K562 (cell line): ENCODE data around the gene HSPB6.

Experiments
- CTCF ChIP-seq, 3 experiments: IDR thresholded peaks in 2 of 3; conservative IDR thresholded peaks in 1 of 3; 2 replicates each; pipeline ENCODE4 v1.5.1; 2011 to 2012; ENCODE audit warnings: low read length in 3 of 3, mild to moderate bottlenecking in 3 of 3, control low read depth in 2 of 3, improper control_type of control experiment in 1 of 3, inconsistent platforms in 1 of 3, low read depth in 1 of 3, mixed read lengths in 1 of 3, moderate library complexity in 1 of 3; ENCODE audit not compliant: insufficient read depth in 2 of 3
- EZH2 ChIP-seq: IDR thresholded peaks from 2 replicates; pipeline ENCODE4 v1.6.1; 2012; ENCODE audit warnings: low read depth, mild to moderate bottlenecking, inconsistent platforms, low read length, borderline replicate concordance
- GATAD2B ChIP-seq: fragments of 450-650 bp; IDR thresholded peaks from 2 replicates; pipeline ENCODE4 v1.6.1; 2017; ENCODE audit warnings: mild to moderate bottlenecking, borderline replicate concordance
- HNRNPH1 ChIP-seq: fragments of 200-400 bp; formaldehyde crosslinking; optimal IDR thresholded peaks from 2 replicates; pipeline ENCODE3; 2017; ENCODE audit warnings: low read depth, mild to moderate bottlenecking, low read length, moderate library complexity
- MAZ ChIP-seq, 2 experiments: fragments of 450-650 bp in 1 of 2; sonication (generic) in 1 of 2; formaldehyde crosslinking; IDR thresholded peaks in 1 of 2; conservative IDR thresholded peaks in 1 of 2; 2 replicates each; pipeline versions ENCODE4 v1.4.0 to v1.5.0; 2020; ENCODE audit warnings: mild to moderate bottlenecking in 1 of 2, missing genetic modification reagents in 1 of 2
- PBX2 ChIP-seq, 2 experiments: IDR thresholded peaks in 1 of 2; conservative IDR thresholded peaks in 1 of 2; 2 replicates each; pipeline ENCODE4 v1.6.1; 2016; ENCODE audit warnings: low read depth in 2 of 2, mild to moderate bottlenecking in 1 of 2, missing compliant biosample characterization in 1 of 2, missing genetic modification characterization in 1 of 2, moderate library complexity in 1 of 2
- ZNF507 ChIP-seq: conservative IDR thresholded peaks from 2 replicates; pipeline ENCODE4 v1.6.1; 2017; ENCODE audit warnings: missing genetic modification characterization, missing compliant biosample characterization
- TF ChIP-seq, protein P1 (sequence below), 2 experiments: fragments of 450-650 bp in 1 of 2; sonication (generic) in 1 of 2; formaldehyde crosslinking; conservative IDR thresholded peaks; 2 replicates each; pipeline versions ENCODE4 v1.4.0 to v1.8.1; 2020 to 2022; ENCODE audit warnings: mild to moderate bottlenecking in 1 of 2, missing genetic modification reagents in 1 of 2

GRCh38 chr19:35721374-35721773 lies 35.5 kb downstream of the HSPB6 start:
- TF ChIP-seq GATAD2B (no peak), MAZ (CRISPR knock-in tag; conservative IDR thresholded peaks at IDR 0.05 in 1 of 2, IDR thresholded peaks at IDR 0.05 in 1 of 2) (no peak), CTCF (IDR thresholded peaks at IDR 0.05 in 2 of 3, conservative IDR thresholded peaks at IDR 0.05 in 1 of 3; ENCODE audit: insufficient read depth in 2 of 3, low read depth in 1 of 3, low read length in 3 of 3) (no peak), HNRNPH1 (no peak), EZH2 (no peak), PBX2 (CRISPR knock-in tag; IDR thresholded peaks at IDR 0.05; ENCODE audit: low read depth) (no peak), PBX2 (tag; conservative IDR thresholded peaks at IDR 0.05; ENCODE audit: low read depth) (no peak), ZNF507 (tag) (no peak)
- TF ChIP-seq, protein P1, sequence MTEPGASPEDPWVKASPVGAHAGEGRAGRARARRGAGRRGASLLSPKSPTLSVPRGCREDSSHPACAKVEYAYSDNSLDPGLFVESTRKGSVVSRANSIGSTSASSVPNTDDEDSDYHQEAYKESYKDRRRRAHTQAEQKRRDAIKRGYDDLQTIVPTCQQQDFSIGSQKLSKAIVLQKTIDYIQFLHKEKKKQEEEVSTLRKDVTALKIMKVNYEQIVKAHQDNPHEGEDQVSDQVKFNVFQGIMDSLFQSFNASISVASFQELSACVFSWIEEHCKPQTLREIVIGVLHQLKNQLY (CRISPR knock-in tag; conservative IDR thresholded peaks at IDR 0.05) = no peak
